SK-N-SH (cell line): ENCODE measurements around the gene CYLD. TPM values are rescaled to one million over a fixed set of nuclear protein-coding genes. Genes with fewer than 3 reads are reported as not detected.

ENCODE experiments used
- CTCF ChIA-PET: fragments of 300-600, 350-600 bp; formaldehyde crosslinking; extraction: SDS; loops from one replicate; lab custom pipeline; 2021; lab: Yijun Ruan, JAX
- POLR2A ChIA-PET: fragments of 350-600 bp; sonication (Branson Sonifier 250); formaldehyde crosslinking; extraction: SDS; loops from one replicate; lab custom pipeline; 2020; ENCODE audit warnings: antibody characterized with exemption, inconsistent platforms; lab: Yijun Ruan, JAX
- DNase-seq: peaks from one replicate; pipeline ENCODE4 v3.0.0; 2012
- H2AFZ ChIP-seq: fragments of 200-600 bp; sonication (generic); 2 replicates; pipeline ENCODE4 v1.8.1; 2016; ENCODE audit warnings: antibody characterized with exemption, mild to moderate bottlenecking, low read depth
- H3F3A ChIP-seq: fragments of 200-600 bp; sonication (generic); replicated peaks from 2 replicates; pipeline ENCODE3; 2016; ENCODE audit warnings: antibody characterized with exemption, mild to moderate bottlenecking; ENCODE audit not compliant: insufficient read depth
- H3K27ac ChIP-seq, 2 experiments: fragments of 200-500 bp in 1 of 2; fragments of 200-600 bp in 1 of 2; sonication (Bioruptor generic) in 1 of 2; sonication (generic), shearing (Covaris generic) in 1 of 2; 2 replicates each; pipeline versions ENCODE4 v1.5.1 to v1.6.1; 2014 to 2016; ENCODE audit warnings: low read depth in 2 of 2, inconsistent platforms in 1 of 2, low read length in 1 of 2, mild to moderate bottlenecking in 1 of 2, mixed read lengths in 1 of 2
- H3K27me3 ChIP-seq: fragments of 200-600 bp; sonication (generic), shearing (Covaris generic); 2 replicates; pipeline ENCODE4 v1.6.1; 2016; ENCODE audit warnings: mixed run types; ENCODE audit not compliant: insufficient read depth
- H3K36me3 ChIP-seq, 2 experiments: fragments of 200-500 bp in 1 of 2; fragments of 200-600 bp in 1 of 2; sonication (Bioruptor generic) in 1 of 2; sonication (generic) in 1 of 2; replicated peaks in 1 of 2; 2 replicates each; pipeline versions ENCODE3 to v1.5.1; 2014 to 2016; ENCODE audit warnings: low read length in 1 of 2, mild to moderate bottlenecking in 1 of 2; ENCODE audit not compliant: insufficient read depth in 2 of 2, control insufficient read depth in 1 of 2
- H3K4me1 ChIP-seq, 2 experiments: fragments of 200-500 bp in 1 of 2; fragments of 200-600 bp in 1 of 2; sonication (Bioruptor generic) in 1 of 2; sonication (generic), shearing (Covaris generic) in 1 of 2; 2 replicates each; pipeline versions ENCODE4 v1.5.1 to v1.6.1; 2014 to 2016; ENCODE audit warnings: low read depth in 1 of 2, low read length in 1 of 2, mixed run types in 1 of 2; ENCODE audit not compliant: insufficient read depth in 2 of 2, control insufficient read depth in 1 of 2
- H3K4me2 ChIP-seq: fragments of 200-600 bp; sonication (generic), shearing (Covaris generic); 2 replicates; pipeline ENCODE4 v1.6.1; 2017; ENCODE audit warnings: mixed run types
- H3K4me3 ChIP-seq, 2 experiments: fragments of 200-500 bp in 1 of 2; fragments of 200-600 bp in 1 of 2; sonication (Bioruptor generic) in 1 of 2; sonication (generic), shearing (Covaris generic) in 1 of 2; 2 replicates each; pipeline versions ENCODE4 v1.5.1 to v1.8.1; 2014 to 2016; ENCODE audit warnings: low read depth in 2 of 2, inconsistent platforms in 1 of 2, low read length in 1 of 2, mild to moderate bottlenecking in 1 of 2, mixed read lengths in 1 of 2, moderate library complexity in 1 of 2
- H3K79me2 ChIP-seq: fragments of 200-600 bp; sonication (generic); 2 replicates; pipeline ENCODE4 v1.8.1; 2017; ENCODE audit warnings: mild to moderate bottlenecking; ENCODE audit not compliant: insufficient read depth
- H3K9ac ChIP-seq: fragments of 200-600 bp; sonication (generic); 2 replicates; pipeline ENCODE4 v1.6.1; 2017; ENCODE audit warnings: mixed run types
- H3K9me2 ChIP-seq: fragments of 200-600 bp; sonication (generic); 2 replicates; pipeline ENCODE4 v1.6.1; 2017; ENCODE audit warnings: mixed run types
- H3K9me3 ChIP-seq: fragments of 200-600 bp; sonication (generic); 2 replicates; pipeline ENCODE4 v1.6.1; 2017; ENCODE audit warnings: mixed run types, mild to moderate bottlenecking, moderate library complexity
- H4K20me1 ChIP-seq: fragments of 200-600 bp; sonication (generic); 2 replicates; pipeline ENCODE4 v1.6.1; 2017; ENCODE audit warnings: mild to moderate bottlenecking, mixed run types; ENCODE audit not compliant: insufficient read depth
- FOXJ3 ChIP-seq: sonication (generic); formaldehyde crosslinking; IDR thresholded peaks from 2 replicates; pipeline ENCODE4 v1.5.1; 2020; ENCODE audit warnings: mild to moderate bottlenecking, missing genetic modification reagents
- GABPA ChIP-seq: IDR thresholded peaks from 2 replicates; pipeline ENCODE4 v1.4.0; 2012; ENCODE audit warnings: low read depth, mild to moderate bottlenecking
- MEF2A ChIP-seq: IDR thresholded peaks from 2 replicates; pipeline ENCODE4 v1.4.0; 2012; ENCODE audit warnings: low read depth, borderline replicate concordance
- RXRA ChIP-seq: IDR thresholded peaks from 2 replicates; pipeline ENCODE4 v1.4.0; 2012; ENCODE audit warnings: low read depth, mild to moderate bottlenecking, borderline replicate concordance
- TAF1 ChIP-seq: IDR thresholded peaks from 2 replicates; pipeline ENCODE4 v1.6.1; 2012; ENCODE audit warnings: low read depth, mild to moderate bottlenecking, low read length, moderate library complexity, borderline replicate concordance
- TEAD4 ChIP-seq: IDR thresholded peaks from 2 replicates; pipeline ENCODE4 v1.4.0; 2012; ENCODE audit warnings: mild to moderate bottlenecking, borderline replicate concordance; ENCODE audit not compliant: insufficient read depth
- WGBS: methylation state at CpG from one replicate; pipeline ENCODE4 v1.1.6; 2017; ENCODE audit warnings: low lambda C conversion rate; 5-methylcytosine and 5-hydroxymethylcytosine counted together
- polyA plus RNA-seq, 3 experiments: library from polyadenylated mRNA; depleted of rRNA; stranded (reverse); fragments of >200 nt; gene quantifications; 2 replicates each; pipeline ENCODE4 v1.2.3, GENCODE V29; 2012
- TF ChIP-seq, protein P1 (sequence below): fragments of 150-350 bp; IDR thresholded peaks from 2 replicates; pipeline ENCODE4 v1.6.1; 2016; ENCODE audit warnings: mild to moderate bottlenecking, low read depth, low read length
- TF ChIP-seq, protein P2 (sequence below): IDR thresholded peaks from 2 replicates; pipeline ENCODE4 v1.4.0; 2012; ENCODE audit warnings: low read depth, borderline replicate concordance
- TF ChIP-seq, protein P3 (sequence below): IDR thresholded peaks from 2 replicates; pipeline ENCODE4 v1.6.1; 2012; ENCODE audit warnings: mild to moderate bottlenecking, low read depth, low read length, moderate library complexity

The CYLD gene
- polyA plus RNA-seq, 1 of the 3 experiments (the other 2 are of a cell fraction), result 6.5 TPM

DNA sequence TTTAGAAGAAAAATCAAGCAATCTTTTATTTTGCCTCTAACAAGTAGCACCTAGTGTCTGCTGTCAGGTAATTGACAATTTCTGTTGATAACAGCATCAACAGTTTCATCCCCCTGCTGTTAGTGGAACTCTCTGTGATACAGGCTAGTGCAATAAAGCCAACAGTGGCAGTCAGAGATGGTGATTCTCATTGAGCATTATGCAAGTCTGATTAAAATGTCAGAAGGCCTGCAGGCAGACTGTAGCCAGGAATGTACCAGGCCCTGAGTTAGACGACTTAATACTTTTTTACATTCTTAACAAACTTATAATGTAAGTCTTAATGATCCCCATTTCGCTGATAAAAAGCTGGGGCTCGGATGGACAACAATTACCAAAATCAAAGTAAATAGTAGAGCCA, 14.6 kb downstream of the CYLD start (continued):
- TF ChIP-seq, protein P1, sequence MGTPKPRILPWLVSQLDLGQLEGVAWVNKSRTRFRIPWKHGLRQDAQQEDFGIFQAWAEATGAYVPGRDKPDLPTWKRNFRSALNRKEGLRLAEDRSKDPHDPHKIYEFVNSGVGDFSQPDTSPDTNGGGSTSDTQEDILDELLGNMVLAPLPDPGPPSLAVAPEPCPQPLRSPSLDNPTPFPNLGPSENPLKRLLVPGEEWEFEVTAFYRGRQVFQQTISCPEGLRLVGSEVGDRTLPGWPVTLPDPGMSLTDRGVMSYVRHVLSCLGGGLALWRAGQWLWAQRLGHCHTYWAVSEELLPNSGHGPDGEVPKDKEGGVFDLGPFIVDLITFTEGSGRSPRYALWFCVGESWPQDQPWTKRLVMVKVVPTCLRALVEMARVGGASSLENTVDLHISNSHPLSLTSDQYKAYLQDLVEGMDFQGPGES, result no peak
- TF ChIP-seq TAF1 (no peak), FOXJ3 (CRISPR knock-in tag) (no peak), TEAD4 (no peak)

DNA sequence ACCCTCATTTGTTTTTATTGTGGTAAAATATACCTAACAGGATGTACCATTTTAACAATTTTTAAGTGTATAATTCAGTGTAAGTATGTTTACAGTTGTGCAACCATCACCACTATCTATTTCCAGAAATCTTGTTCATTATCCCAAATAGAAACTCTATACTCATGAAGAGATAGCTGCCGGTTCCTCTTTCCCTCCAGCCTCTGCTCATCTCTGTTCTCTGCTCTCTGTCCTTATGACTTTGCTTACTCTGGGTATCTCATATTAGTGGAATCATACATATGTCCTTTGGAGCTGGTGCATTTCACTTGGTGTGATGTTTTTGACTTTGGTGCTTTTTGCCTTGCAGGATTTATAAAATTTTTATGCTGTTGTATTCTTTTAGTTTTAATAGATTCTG, 19.4 kb downstream of the CYLD start:
- Histone ChIP-seq H3K4me1 (no peaks in the 10 kb centered on the region; a peak in 1 of 4 replicates), H3K9me3 (peaks cover 6% of the 10 kb centered on the region; the same call in 1 of the 2 replicates), H3K27me3 (no peaks in the 10 kb centered on the region), H3K9ac (no peak overlapping the region), H3K79me2 (peaks cover 19% of the 10 kb centered on the region; the same call in 1 of the 2 replicates), H3K4me3 (no peak overlapping the region), H3K4me2 (no peak overlapping the region), H4K20me1 (no peaks in the 10 kb centered on the region), H3K9me2 (no peaks in the 10 kb centered on the region), H3F3A (no peaks in the 10 kb centered on the region), H3K27ac (no peak overlapping the region), H2AFZ (no peak overlapping the region), H3K36me3 (peaks cover 22 to 37% of the 10 kb centered on the region in 2 experiments)
- POLR2A ChIA-PET, result no interaction called here
- CTCF ChIA-PET, result no interaction called here
- no peak for TF ChIP-seq GABPA
- TF ChIP-seq RXRA, result no peak
- TF ChIP-seq, protein P2, sequence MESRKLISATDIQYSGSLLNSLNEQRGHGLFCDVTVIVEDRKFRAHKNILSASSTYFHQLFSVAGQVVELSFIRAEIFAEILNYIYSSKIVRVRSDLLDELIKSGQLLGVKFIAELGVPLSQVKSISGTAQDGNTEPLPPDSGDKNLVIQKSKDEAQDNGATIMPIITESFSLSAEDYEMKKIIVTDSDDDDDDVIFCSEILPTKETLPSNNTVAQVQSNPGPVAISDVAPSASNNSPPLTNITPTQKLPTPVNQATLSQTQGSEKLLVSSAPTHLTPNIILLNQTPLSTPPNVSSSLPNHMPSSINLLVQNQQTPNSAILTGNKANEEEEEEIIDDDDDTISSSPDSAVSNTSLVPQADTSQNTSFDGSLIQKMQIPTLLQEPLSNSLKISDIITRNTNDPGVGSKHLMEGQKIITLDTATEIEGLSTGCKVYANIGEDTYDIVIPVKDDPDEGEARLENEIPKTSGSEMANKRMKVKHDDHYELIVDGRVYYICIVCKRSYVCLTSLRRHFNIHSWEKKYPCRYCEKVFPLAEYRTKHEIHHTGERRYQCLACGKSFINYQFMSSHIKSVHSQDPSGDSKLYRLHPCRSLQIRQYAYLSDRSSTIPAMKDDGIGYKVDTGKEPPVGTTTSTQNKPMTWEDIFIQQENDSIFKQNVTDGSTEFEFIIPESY, result no peak
- TF ChIP-seq, protein P3, sequence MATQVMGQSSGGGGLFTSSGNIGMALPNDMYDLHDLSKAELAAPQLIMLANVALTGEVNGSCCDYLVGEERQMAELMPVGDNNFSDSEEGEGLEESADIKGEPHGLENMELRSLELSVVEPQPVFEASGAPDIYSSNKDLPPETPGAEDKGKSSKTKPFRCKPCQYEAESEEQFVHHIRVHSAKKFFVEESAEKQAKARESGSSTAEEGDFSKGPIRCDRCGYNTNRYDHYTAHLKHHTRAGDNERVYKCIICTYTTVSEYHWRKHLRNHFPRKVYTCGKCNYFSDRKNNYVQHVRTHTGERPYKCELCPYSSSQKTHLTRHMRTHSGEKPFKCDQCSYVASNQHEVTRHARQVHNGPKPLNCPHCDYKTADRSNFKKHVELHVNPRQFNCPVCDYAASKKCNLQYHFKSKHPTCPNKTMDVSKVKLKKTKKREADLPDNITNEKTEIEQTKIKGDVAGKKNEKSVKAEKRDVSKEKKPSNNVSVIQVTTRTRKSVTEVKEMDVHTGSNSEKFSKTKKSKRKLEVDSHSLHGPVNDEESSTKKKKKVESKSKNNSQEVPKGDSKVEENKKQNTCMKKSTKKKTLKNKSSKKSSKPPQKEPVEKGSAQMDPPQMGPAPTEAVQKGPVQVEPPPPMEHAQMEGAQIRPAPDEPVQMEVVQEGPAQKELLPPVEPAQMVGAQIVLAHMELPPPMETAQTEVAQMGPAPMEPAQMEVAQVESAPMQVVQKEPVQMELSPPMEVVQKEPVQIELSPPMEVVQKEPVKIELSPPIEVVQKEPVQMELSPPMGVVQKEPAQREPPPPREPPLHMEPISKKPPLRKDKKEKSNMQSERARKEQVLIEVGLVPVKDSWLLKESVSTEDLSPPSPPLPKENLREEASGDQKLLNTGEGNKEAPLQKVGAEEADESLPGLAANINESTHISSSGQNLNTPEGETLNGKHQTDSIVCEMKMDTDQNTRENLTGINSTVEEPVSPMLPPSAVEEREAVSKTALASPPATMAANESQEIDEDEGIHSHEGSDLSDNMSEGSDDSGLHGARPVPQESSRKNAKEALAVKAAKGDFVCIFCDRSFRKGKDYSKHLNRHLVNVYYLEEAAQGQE, result no peak
- no peak for TF ChIP-seq MEF2A
- DNase-seq, result no peak
- WGBS, result 91% methylated on average over 1 of the region's 1 CpG
